GM19193 (cell line): ENCODE measurements around the gene DRAP1.
A peak's percentile ranks its signal among the peaks of the same experiment; 100 is the strongest.

Experiments
- POLR2A ChIP-seq: IDR thresholded peaks from 4 replicates; pipeline ENCODE4 v1.6.1; 2011; ENCODE audit not compliant: insufficient read depth, insufficient read length; ENCODE audit errors: extremely low read depth

The DRAP1 gene, protein sequence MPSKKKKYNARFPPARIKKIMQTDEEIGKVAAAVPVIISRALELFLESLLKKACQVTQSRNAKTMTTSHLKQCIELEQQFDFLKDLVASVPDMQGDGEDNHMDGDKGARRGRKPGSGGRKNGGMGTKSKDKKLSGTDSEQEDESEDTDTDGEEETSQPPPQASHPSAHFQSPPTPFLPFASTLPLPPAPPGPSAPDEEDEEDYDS

DNA sequence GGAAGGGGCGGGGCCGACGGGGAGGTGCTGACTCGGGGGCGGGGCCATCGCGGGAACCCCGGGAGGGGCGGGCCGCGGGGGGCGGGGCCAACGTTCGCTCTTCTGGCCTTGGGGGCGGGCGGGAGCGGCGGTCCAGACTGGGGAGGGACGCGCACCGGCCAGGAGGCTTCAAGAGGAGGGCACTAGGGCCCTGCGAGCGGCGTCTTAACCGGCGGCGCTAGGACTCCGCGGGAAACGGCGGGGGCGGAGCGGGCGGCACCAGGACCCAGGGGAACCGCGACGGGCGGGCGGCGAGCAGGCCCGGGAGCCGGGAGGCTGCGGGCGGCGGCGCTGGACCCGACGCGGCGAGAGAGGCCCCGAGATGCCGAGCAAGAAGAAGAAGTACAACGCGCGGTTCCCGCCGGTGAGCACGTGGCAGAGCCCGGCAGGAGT lies at the start of gene DRAP1:
DRAP1 (plus strand) TSS at position 286 of the 432 bp plus-strand sequence; CDS start at position 362, 76 bp downstream.
- peak; percentile 30 for TF ChIP-seq POLR2A

DNA sequence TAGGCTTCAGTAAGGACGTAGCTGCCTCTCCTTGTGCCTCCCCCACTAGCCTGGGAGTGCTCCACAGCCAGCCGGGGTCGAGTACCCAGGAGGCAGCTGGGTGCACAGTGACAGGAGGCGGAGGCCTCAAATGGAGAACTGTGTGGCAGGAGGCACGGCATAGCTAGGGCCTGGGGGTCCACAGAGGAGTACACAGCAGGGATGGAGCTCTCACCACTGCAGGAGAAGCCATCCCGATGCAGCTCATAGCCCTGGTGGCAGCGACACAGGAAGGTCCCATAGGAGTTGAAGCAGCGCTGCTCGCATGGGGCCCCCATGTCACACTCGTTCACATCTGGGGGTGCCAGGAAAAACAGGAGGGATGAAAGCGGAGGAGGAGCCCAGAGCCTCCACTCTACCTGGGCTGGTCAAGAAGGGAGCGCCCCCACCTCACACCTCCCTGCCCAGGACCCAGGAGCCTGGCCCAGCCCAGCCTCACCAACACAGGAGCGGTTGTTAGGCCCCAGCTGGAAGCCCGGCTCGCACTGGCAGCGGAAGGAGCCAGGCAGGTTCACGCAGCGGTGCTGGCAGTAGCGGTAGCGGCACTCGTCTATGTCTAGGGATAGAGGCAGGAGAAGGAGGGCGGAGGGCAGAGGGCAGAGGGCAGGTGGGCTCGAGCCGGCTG lies 49.5 kb upstream of the DRAP1 start:
- no peak for TF ChIP-seq POLR2A

DNA sequence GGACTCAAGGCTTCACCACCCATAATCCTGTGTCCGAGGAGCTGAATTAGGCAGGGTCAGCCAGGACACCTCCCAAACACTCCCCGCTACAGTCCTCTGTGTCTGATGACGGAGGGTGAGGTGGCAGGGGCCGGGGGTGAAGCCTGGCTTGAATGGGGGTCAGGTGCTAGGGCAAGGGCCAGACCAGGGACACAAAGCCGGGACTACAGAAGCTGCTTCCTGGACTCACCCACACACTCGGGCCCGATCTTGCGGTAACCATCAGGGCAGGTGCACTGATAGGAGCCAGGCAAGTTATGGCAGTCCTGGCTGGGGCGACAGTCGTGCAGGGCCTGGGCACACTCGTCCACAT lies 48.9 kb upstream of the DRAP1 start:
- TF ChIP-seq POLR2A, result peak; percentile 27

DNA sequence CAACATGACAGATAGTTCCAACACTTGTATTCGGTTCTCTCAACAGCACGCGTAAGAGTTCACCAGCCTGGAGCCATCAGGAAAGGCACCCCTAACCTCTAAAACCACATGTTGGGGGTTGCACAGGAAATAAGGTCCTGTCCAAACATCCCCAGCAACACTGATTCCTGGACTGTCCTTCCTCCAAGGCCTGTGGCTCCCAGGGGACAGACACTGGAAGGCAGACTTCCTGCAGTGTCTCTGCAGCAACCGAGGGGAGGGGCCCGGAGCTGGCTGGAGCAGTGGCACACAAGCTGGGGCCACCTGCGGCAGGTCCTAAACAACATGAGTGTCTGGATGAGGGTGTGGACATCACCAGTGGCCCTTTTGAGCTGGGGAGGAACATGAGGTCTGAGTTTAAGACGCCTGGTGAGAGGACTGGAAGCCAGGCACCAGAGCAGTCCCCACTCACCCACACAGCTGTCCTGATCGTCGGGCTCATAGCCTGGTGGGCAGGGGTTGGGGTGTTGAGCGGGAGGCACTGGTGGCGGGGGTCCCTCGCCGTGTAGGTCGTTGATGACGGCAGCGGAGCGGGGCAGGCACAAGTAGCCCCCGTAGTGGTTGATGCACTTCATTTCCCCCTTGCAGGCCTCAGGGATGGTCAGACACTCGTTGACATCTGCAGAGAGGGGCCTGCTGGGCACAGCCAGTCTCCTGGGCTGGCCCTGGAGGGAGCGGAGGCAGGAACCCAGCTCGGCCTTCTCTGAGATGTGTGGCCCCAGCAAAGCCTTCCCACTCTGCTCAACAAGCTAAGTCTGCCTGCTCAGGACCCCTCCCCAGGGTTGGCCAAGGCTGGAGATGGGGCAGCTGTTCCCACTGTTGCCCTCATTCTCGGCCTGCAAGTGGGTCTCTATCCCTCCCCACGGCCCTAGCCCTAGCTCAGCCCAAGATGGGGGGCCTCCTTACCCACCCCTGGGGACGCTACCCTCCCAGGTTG lies 48.2 kb upstream of the DRAP1 start:
- TF ChIP-seq POLR2A, result no peak

DNA sequence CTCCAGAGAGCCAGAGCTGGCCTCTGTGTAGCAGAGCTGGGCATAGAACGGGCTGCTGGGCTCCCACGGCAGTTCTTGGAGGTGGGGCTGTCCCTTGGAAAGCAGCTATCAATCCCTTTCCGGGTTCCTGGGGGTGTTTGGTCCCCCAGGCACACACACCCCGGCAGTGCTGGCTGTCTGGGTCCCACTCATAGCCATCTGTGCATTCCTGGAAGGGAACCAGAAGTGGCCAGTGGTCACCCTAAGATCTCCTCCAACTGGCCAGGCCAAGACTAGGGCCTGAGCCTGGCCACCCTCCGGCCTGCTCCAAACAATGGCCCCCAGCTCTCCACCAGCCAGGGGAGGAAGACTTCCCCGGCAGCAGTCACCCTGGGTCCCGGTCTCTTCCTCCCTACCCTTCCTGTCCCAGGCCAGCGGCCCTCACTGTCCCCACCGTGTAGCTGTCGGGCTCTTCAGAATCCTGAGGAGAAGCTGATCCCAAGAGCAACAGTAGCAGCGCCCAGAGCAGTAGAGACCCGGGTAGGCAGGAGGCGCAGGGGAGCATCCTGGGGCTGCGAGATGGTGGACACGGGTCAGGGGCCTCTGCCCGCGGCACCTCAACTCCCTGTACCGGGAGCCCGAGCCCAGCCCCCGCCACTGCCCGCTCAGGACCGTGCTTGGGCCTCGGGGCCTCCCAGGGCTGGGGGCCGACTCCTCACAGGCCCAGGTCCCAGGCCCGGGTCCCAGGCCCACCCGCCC lies 47.2 kb upstream of the DRAP1 start:
- TF ChIP-seq POLR2A, result no peak

DNA sequence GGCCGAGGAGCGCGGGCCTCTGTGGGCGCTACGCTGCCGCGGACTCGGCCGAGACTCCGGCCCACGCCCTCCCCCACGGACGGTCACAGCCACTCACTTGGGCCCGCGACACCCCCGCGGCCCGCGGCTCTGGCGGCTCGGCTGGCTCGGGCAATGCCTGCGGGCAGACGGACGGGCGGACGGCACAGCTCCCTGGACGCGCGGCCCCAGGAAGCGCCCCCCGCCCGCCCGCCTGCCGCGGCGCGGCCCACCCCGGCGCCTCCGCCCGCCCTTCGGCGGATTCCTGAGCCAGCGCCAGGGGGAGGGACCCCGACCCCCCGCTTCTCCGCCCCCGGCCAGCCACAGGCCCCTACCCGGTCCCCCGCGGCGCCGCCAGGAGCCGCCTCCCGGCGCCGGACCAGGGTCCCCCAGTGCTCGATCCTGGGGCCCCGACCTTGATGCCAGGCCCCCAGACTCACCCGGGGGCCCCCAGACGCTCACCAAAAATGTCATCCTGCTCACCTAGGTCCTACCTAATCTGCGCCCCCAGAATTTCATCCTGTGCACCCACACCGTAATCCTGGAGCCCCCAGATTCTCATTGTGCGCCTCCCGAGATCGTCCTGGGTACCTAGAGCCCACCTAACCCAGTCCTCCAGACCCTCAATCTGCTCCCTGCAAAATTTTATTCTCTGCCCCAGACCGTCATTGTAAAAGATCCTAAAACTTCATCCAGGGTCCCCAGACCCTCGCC lies 46.5 kb upstream of the DRAP1 start, which contains the start of gene EFEMP2:
EFEMP2 (minus strand) TSS at position 215 of the 732 bp plus-strand sequence. CDS start 446 bp downstream, outside the sequence.
- TF ChIP-seq POLR2A, result no peak

DNA sequence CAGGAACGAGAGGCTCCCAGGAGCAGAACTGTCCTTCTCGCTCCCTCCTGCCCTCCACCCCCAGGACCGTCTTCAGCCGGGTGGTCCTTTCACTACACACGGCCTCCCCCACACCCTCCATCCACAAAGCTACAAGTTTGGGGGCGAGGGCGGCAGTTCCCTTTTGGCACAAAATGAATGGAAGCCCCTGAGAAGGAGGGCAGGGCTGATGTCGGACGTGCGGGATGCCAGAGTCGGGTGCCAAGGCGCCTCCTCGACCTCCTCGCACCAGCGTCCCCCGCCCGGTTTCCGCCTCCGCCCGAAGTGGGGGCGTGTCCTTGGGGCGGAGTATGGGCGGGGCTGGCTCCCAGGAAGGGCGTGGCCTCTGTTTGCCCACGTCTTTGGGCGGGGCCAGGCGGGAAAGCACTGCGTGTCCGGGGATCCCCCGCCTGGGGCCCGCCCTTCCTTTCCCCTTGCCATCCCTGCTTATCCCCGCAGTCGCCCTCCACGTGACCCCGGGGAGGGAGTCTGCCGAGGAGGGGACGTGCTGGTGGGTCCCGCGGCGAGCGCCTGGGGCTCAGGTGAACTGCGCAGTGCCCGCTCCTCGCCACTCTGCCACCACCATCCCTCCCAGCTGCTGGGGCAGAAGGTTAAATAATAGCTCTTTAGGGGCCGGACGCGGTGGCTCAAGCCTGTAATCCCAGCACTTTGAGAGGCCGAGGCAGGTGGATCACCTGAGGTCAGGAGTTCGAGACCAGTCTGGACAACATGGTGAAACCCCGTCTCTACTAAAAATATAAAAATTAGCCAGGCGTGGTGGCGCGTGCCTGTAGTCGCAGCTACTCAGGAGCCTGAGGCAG lies 45.7 kb upstream of the DRAP1 start:
- peak; percentile 68 for TF ChIP-seq POLR2A

DNA sequence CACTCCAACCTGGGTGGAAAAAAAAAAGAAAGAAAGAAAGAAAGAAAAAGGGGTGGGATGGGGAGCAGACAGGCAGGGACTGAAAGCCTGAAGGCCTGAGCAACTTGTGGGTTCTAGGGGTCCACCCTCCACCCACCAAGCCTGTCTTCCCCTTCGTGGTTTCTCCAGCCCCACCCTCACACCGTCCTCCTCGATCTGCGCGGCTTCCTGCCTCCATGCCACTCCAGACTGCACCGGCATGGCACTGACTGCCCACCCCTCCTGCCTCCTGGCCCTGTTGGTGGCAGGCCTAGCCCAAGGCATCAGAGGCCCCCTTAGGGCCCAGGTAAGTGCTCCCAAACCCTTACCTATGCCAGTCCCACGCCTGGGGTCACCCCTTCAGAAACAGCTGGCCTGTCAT lies 39.6 kb upstream of the DRAP1 start, which contains the start of gene CTSW:
CTSW (plus strand) TSS at position 221 of the 400 bp plus-strand sequence; CDS start at position 239, 18 bp downstream.
- TF ChIP-seq POLR2A, result no peak

DNA sequence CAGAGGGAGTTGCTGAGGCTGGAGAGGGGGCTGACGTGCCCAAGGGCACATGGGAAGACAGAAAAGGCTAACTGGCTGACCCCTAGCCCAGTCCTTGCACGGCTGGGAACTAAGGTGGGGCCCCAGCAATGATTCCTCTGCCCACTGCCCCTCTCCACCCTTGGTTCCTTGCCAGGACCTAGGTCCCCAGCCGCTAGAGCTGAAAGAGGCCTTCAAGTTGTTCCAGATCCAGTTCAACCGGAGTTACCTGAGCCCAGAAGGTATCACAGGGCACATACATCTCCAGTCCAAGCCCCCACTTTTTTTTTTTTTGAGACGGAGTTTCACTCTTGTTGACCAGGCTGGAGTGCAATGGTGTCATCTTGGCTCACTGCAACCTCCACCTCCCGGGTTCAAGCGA lies 39.2 kb upstream of the DRAP1 start:
- TF ChIP-seq POLR2A, result no peak

DNA sequence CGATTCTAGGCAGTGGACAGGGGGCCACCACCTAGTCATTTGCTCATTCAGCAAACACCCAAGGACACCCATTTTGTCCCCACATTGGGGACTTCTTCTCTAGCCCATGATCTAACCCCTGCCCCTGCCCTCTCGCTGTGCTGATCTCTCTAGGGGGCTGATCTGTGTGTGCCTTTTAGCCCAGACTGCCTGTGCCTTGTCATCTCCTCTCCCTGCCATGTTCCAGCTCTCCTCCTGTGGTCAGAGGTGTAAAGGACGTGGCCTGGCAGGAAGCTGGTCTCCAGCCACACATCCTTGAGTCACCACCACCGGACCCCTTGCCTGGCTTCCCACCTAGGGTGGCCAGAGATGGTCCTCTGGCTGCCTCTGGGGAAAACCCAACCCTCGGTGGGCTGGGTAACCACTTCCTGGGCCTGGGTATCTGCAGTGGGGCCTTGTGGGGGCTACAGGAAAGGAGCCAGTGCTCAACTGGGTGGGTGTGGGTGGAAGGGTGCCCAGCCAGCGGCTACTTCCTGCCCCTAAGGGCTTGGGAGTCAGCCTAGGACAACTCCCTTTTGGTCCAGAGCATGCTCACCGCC lies 38.3 kb upstream of the DRAP1 start:
- no peak for TF ChIP-seq POLR2A

DNA sequence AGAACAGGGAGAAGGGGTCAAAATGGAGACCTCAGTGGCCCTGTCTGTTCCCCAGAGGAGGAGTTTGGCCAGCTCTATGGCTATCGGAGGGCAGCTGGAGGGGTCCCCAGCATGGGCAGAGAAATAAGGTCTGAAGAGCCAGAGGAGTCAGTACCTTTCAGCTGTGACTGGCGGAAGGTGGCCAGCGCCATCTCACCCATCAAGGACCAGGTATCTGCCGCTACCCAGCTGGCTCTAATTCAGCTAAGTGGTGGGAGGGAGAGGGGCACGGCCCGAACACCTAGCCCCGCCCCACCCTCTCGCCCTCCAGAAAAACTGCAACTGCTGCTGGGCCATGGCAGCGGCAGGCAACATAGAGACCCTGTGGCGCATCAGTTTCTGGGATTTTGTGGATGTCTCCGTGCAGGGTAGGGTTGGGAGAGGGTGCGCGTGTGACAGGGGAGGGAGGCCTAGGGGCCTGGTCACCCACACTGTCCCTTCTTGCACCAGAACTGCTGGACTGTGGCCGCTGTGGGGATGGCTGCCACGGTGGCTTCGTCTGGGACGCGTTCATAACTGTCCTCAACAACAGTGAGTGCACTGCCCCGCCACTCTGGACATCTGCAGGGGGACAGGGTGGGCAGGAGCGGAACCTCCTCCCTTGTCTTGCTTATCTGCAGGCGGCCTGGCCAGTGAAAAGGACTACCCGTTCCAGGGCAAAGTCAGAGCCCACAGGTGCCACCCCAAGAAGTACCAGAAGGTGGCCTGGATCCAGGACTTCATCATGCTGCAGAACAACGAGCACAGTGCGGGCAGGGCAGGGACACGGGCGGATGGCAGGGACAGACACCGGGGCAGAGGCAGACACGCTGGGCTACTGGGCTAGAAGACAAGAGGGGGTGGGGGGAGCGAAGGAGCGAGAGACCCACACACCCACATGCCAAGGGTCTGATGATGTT lies 36.8 kb upstream of the DRAP1 start:
- no peak for TF ChIP-seq POLR2A

DNA sequence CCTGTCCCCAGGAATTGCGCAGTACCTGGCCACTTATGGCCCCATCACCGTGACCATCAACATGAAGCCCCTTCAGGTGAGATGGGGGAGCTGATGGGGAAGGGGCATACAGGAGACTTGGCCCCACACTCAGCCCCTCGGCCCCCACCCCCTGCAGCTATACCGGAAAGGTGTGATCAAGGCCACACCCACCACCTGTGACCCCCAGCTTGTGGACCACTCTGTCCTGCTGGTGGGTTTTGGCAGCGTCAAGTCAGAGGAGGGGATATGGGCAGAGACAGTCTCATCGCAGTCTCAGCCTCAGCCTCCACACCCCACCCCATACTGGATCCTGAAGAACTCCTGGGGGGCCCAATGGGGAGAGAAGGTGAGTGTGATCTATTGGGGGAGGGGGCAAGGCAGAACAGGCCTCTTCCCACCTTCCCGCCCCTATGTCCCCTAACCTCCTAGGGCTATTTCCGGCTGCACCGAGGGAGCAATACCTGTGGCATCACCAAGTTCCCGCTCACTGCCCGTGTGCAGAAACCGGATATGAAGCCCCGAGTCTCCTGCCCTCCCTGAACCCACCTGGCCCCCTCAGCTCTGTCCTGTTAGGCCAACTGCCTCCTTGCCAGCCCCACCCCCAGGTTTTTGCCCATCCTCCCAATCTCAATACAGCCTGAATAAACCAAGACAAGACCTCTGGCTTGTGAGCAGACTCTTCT lies 36.0 kb upstream of the DRAP1 start:
- TF ChIP-seq POLR2A, result no peak
